WTC11 (cell line): ENCODE results near the gene EIF6.

Experiments used
- ATF1 ChIP-seq: sonication (generic); formaldehyde crosslinking; IDR thresholded peaks from 2 replicates; pipeline ENCODE4 v1.8.1; 2023; ENCODE audit warnings: mild to moderate bottlenecking, moderate library complexity, missing genetic modification reagents
- CREB1 ChIP-seq: sonication (generic); formaldehyde crosslinking; IDR thresholded peaks from 2 replicates; pipeline ENCODE4 v1.8.0; 2023; ENCODE audit warnings: mild to moderate bottlenecking, missing genetic modification reagents
- ELF4 ChIP-seq: sonication (generic); formaldehyde crosslinking; IDR thresholded peaks from 2 replicates; pipeline ENCODE4 v1.8.1; 2022; ENCODE audit warnings: low read depth, mild to moderate bottlenecking, moderate library complexity, missing genetic modification reagents
- KAT7 ChIP-seq: sonication (generic); formaldehyde crosslinking; IDR thresholded peaks from 2 replicates; pipeline ENCODE4 v1.8.1; 2023; ENCODE audit warnings: missing genetic modification reagents, mild to moderate bottlenecking, borderline replicate concordance
- TEAD1 ChIP-seq: sonication (generic); formaldehyde crosslinking; IDR thresholded peaks from 2 replicates; pipeline ENCODE4 v1.8.0; 2022; ENCODE audit warnings: mild to moderate bottlenecking, missing genetic modification reagents
- TF ChIP-seq, protein P1 (sequence below): fragments of 200-600 bp; IDR thresholded peaks from 2 replicates; pipeline ENCODE4 v1.8.0; 2022; ENCODE audit warnings: antibody characterized with exemption
- TF ChIP-seq, protein P2 (sequence below): sonication (generic); formaldehyde crosslinking; IDR thresholded peaks from 2 replicates; pipeline ENCODE4 v1.8.1; 2023; ENCODE audit warnings: mild to moderate bottlenecking, missing genetic modification reagents
- TF ChIP-seq, protein P3 (sequence below): sonication (generic); formaldehyde crosslinking; IDR thresholded peaks from 2 replicates; pipeline ENCODE4 v1.8.1; 2023; ENCODE audit warnings: mild to moderate bottlenecking, moderate library complexity, missing genetic modification reagents

DNA sequence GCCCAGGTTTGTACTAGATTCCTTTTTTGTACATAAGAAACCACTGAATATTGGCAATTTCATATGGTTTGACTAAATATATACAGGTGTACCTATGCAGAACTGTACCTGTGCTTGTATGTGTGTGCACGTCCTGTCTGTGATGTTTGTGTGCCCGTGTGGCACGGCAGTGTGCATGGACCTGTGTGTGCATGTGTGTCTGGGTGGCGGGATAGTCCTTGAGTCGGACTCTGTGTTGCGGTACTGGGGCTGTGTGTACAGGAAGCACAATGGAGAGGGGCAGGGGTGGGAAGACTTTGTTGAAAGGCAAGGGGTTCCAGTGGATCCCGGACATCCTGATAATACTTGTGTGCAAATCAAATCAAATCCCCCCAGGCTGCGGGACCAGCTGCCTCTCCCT lies 11.1 kb upstream of the EIF6 start:
- TF ChIP-seq ELF4 (CRISPR knock-in tag) (no peak), TEAD1 (CRISPR knock-in tag) (no peak), ATF1 (CRISPR knock-in tag) (no peak), KAT7 (CRISPR knock-in tag) (no peak), CREB1 (CRISPR knock-in tag) (no peak)
- TF ChIP-seq, protein P1, sequence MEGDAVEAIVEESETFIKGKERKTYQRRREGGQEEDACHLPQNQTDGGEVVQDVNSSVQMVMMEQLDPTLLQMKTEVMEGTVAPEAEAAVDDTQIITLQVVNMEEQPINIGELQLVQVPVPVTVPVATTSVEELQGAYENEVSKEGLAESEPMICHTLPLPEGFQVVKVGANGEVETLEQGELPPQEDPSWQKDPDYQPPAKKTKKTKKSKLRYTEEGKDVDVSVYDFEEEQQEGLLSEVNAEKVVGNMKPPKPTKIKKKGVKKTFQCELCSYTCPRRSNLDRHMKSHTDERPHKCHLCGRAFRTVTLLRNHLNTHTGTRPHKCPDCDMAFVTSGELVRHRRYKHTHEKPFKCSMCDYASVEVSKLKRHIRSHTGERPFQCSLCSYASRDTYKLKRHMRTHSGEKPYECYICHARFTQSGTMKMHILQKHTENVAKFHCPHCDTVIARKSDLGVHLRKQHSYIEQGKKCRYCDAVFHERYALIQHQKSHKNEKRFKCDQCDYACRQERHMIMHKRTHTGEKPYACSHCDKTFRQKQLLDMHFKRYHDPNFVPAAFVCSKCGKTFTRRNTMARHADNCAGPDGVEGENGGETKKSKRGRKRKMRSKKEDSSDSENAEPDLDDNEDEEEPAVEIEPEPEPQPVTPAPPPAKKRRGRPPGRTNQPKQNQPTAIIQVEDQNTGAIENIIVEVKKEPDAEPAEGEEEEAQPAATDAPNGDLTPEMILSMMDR, result no peak
- TF ChIP-seq, protein P2, sequence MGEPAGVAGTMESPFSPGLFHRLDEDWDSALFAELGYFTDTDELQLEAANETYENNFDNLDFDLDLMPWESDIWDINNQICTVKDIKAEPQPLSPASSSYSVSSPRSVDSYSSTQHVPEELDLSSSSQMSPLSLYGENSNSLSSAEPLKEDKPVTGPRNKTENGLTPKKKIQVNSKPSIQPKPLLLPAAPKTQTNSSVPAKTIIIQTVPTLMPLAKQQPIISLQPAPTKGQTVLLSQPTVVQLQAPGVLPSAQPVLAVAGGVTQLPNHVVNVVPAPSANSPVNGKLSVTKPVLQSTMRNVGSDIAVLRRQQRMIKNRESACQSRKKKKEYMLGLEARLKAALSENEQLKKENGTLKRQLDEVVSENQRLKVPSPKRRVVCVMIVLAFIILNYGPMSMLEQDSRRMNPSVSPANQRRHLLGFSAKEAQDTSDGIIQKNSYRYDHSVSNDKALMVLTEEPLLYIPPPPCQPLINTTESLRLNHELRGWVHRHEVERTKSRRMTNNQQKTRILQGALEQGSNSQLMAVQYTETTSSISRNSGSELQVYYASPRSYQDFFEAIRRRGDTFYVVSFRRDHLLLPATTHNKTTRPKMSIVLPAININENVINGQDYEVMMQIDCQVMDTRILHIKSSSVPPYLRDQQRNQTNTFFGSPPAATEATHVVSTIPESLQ (CRISPR knock-in tag), result no peak
- TF ChIP-seq, protein P3, sequence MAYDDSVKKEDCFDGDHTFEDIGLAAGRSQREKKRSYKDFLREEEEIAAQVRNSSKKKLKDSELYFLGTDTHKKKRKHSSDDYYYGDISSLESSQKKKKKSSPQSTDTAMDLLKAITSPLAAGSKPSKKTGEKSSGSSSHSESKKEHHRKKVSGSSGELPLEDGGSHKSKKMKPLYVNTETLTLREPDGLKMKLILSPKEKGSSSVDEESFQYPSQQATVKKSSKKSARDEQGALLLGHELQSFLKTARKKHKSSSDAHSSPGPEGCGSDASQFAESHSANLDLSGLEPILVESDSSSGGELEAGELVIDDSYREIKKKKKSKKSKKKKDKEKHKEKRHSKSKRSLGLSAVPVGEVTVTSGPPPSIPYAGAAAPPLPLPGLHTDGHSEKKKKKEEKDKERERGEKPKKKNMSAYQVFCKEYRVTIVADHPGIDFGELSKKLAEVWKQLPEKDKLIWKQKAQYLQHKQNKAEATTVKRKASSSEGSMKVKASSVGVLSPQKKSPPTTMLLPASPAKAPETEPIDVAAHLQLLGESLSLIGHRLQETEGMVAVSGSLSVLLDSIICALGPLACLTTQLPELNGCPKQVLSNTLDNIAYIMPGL (CRISPR knock-in tag), result no peak
